IPS DF 6.9 (cell line): Measurements from ENCODE around the gene MACO1.
"Not testable (repeated sequence)": the region's sequence is repeated elsewhere in the genome, so short reads cannot be mapped to it uniquely, and the experiment has no call there.

Experiments used
- DNase-seq: peaks from one replicate; pipeline ENCODE4 v3.0.0-alpha.2; 2013; ENCODE audit warnings: low read depth, low spot score
- H3K27ac ChIP-seq: one replicate; pipeline ENCODE4 v1.5.1; 2013; ENCODE audit warnings: low read length, control low read depth
- H3K27me3 ChIP-seq: 2 replicates; pipeline ENCODE4 v1.6.1; 2013; ENCODE audit warnings: mild to moderate bottlenecking, low read length; ENCODE audit not compliant: control insufficient read depth, insufficient read depth
- H3K36me3 ChIP-seq: 2 replicates; pipeline ENCODE4 v1.6.1; 2013; ENCODE audit warnings: low read length; ENCODE audit not compliant: control insufficient read depth, insufficient read depth
- H3K4me1 ChIP-seq: 2 replicates; pipeline ENCODE4 v1.6.1; 2013; ENCODE audit warnings: low read length; ENCODE audit not compliant: control insufficient read depth, insufficient read depth
- H3K4me3 ChIP-seq: 2 replicates; pipeline ENCODE4 v1.5.1; 2013; ENCODE audit warnings: mild to moderate bottlenecking, low read length
- H3K9me3 ChIP-seq: 2 replicates; pipeline ENCODE4 v1.6.1; 2013; ENCODE audit warnings: low read length, inconsistent platforms; ENCODE audit not compliant: control insufficient read depth, insufficient read depth
- WGBS: extraction: QIAGEN DNeasy Blood & Tissue Kit; methylation state at CpG from one replicate; pipeline ENCODE4 v1.1.7; 2013; ENCODE audit warnings: mixed read lengths, missing lambda C conversion rate; ENCODE audit not compliant: insufficient read length, insufficient coverage; 5-methylcytosine and 5-hydroxymethylcytosine counted together

MACO1 gene

GRCh38 chr1:25506566-25507463, 76.1 kb downstream of the MACO1 start:
- no CpG with 5 or more reads among the region's 37 CpGs for WGBS
- H3K9me3 ChIP-seq, H3K4me1 ChIP-seq, DNase-seq, H3K27ac ChIP-seq, H3K27me3 ChIP-seq, H3K36me3 ChIP-seq: not testable (repeated sequence)
- peak overlapping the region; percentile 19; the same call in 1 of the 2 replicates for H3K4me3 ChIP-seq

GRCh38 chr1:25513666-25514065, 83.0 kb downstream of the MACO1 start:
- WGBS: no CpG with 5 or more reads among the region's 4 CpGs
- Histone ChIP-seq H3K4me3 (no peak overlapping the region), H3K27me3 (no peaks in the 10 kb centered on the region), H3K27ac (no peak overlapping the region), H3K4me1 (peaks cover 3% of the 10 kb centered on the region; the same call in 1 of the 2 replicates), H3K9me3 (no peaks in the 10 kb centered on the region), H3K36me3 (no peaks in the 10 kb centered on the region)
- no peak for DNase-seq

DNA sequence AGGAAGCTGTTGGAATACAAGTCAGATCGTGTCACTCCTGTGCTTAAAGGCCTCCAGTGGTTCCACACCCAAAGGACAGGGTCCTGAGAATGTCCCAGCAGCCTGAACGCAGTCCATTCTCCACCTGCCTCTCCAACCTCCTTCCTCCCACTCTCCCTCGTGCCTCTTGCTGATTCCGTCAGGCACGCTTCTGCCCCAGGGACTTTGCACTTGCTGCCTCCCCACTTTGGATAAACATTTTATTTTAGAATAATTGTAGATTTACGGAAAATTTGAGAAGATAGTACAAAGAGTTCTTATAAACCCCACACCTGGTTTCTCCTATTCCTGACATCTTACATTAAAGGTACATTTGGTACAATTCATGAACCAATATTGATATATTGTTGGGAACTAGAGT, 84.3 kb downstream of the MACO1 start:
- Histone ChIP-seq H3K9me3 (no peaks in the 10 kb centered on the region), H3K4me1 (peaks cover 5% of the 10 kb centered on the region; the same call in 1 of the 2 replicates), H3K27me3 (no peaks in the 10 kb centered on the region), H3K27ac (no peak overlapping the region), H3K4me3 (no peak overlapping the region), H3K36me3 (no peaks in the 10 kb centered on the region)
- DNase-seq: no peak
- no CpG with 5 or more reads among the region's 6 CpGs for WGBS

DNA sequence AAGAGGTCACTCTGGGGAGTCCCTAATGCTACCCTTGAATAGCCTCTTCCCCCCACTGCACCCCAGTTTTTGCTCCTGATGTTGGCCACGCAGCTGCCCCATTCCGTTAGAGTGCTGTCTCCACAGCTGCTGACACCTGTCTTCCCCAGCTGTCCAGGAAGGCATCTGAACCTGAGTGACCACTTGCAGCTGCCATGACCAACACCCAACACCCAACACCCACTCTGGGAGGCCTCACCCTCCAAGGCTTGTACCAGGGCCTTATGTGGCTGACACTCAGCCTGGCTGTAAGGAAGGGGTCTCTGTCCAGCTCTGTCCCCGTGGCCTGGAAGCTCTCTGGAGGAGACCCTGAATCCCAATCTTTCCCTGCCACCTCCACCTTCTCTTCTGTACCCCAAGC, 86.0 kb downstream of the MACO1 start:
- H3K4me3 ChIP-seq: no peak overlapping the region
- DNase-seq: no peak
- no peak overlapping the region for H3K27ac ChIP-seq
- WGBS: no CpG with 5 or more reads among the region's 3 CpGs
- no peaks in the 10 kb centered on the region for H3K9me3 ChIP-seq
- no peaks in the 10 kb centered on the region for H3K27me3 ChIP-seq
- peaks cover 5% of the 10 kb centered on the region; the same call in 1 of the 2 replicates for H3K4me1 ChIP-seq
- no peaks in the 10 kb centered on the region for H3K36me3 ChIP-seq

DNA sequence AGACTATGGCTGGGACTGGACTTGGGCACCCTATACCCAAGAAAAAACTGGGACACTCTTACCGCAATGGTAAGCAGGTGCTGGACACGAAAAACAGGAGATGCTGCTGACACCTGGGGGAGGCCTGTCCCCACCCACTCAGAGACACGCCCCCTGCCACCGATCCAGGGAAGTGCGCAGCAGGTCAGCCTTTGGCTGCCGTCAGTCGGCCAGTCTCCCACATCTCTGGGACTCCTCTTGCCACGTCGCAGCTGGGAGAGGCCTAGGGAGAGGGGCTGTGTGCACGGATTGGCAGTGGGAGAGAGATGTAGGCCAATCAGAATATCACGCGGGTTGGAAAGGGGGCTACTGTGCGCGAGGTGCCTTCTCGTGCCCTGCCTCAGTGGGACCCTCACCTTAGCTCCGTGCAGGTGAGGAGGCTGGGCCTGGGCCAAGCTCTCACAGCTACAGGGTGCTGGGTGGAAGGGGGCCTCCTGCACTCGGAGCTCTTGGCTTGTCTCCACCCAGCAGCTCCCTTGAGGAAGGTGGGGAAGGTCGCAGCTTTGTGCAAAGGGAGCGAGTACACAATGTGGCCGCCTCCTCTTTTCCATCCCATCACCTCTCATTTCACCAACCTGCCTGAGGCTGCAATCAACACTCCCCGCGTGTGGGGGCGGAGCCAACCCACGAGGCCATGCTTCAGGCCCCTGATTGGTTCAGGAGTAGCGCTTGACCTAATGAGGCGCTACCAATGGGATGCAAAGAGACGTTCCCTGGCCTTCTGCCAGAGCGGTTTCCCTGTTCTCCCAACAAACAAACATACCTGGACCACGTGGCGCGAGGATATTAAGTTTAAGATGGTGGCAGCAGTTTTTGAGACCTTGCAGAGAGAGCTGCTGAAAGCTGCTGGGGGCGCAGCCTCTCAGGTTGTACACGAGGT, 87.0 kb downstream of the MACO1 start:
- H3K4me1 ChIP-seq: peaks cover 5% of the 10 kb centered on the region; the same call in 1 of the 2 replicates
- H3K27me3 ChIP-seq: no peaks in the 10 kb centered on the region
- H3K4me3 ChIP-seq: no peak overlapping the region
- H3K27ac ChIP-seq: no peak overlapping the region
- H3K9me3 ChIP-seq: no peaks in the 10 kb centered on the region
- no peak for DNase-seq
- H3K36me3 ChIP-seq: no peaks in the 10 kb centered on the region
- WGBS: no CpG with 5 or more reads among the region's 33 CpGs

GRCh38 chr1:25519624-25520023, 88.9 kb downstream of the MACO1 start:
- Histone ChIP-seq H3K36me3 (no peaks in the 10 kb centered on the region), H3K9me3 (no peaks in the 10 kb centered on the region), H3K27ac (no peak overlapping the region), H3K4me3 (no peak overlapping the region), H3K27me3 (no peaks in the 10 kb centered on the region), H3K4me1 (peaks cover 5% of the 10 kb centered on the region; the same call in 1 of the 2 replicates)
- no CpG with 5 or more reads among the region's 5 CpGs for WGBS
- no peak for DNase-seq

DNA sequence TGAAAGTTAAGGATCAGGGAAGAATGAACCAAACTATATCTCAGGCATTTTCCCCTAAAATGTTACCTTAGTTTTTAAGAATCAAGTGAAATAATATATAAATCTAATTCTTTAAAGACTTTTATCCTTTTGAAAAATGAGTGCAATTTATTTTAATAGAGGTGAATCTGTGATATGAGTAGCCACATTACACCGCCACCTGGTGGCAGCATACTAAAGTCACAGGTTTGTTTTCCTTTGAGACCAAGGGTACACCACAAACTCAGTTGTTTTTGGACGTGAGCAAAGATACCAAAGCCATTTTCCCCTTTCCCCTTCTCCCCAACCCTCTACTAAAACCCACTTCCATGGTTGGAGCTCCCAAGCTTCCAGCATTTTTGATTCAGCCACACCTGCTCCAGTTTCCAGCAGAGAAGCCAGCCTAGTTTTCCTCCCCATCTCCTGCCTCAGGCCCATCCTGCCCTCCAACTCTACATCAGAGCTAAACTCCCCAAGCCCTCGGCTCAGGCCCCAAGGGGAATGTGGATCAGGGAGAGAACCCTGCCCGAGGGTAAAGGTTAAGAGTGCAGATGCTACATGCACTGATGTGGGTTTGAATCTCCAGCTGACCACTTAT, 89.9 kb downstream of the MACO1 start:
- Histone ChIP-seq H3K4me1 (peaks cover 5% of the 10 kb centered on the region; the same call in 1 of the 2 replicates), H3K4me3 (no peak overlapping the region), H3K27me3 (no peaks in the 10 kb centered on the region), H3K36me3 (no peaks in the 10 kb centered on the region), H3K27ac (no peak overlapping the region), H3K9me3 (no peaks in the 10 kb centered on the region)
- DNase-seq: no peak
- WGBS: no CpG with 5 or more reads among the region's 4 CpGs

DNA sequence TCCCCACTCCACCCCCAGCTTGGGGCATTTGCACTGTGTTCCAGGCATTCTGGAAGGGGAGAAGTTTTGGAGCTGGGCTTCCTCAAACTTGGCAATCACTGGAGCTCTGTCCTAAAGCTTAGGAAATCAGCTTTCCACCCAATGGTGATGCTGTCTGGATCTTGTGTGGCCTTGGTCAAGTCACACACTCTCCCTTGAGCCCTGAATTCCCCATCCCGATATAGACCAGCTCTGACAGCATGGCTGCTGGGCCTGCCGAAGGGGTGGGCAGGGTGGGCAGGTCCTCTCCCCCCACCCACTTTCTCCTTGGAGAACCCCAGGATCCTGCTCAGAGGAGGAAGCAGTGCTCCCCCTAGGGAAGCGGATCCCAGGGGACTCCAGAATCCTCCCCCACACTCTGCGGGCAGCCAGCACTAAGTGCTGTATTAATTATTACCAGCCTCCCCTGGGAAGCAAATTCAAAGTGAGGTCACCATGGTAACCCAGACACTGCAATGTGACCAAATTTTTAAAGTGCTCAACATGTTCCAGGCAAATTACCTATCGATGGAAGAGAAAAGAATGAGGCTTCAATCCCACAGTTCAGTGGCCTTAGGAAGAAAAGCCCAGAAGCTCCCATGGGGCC, 91.4 kb downstream of the MACO1 start:
- no peaks in the 10 kb centered on the region for H3K9me3 ChIP-seq
- WGBS: no CpG with 5 or more reads among the region's 5 CpGs
- peaks cover 5% of the 10 kb centered on the region; the same call in 1 of the 2 replicates for H3K4me1 ChIP-seq
- no peaks in the 10 kb centered on the region for H3K36me3 ChIP-seq
- H3K27me3 ChIP-seq: no peaks in the 10 kb centered on the region
- no peak for DNase-seq
- no peak overlapping the region for H3K4me3 ChIP-seq
- H3K27ac ChIP-seq: no peak overlapping the region

DNA sequence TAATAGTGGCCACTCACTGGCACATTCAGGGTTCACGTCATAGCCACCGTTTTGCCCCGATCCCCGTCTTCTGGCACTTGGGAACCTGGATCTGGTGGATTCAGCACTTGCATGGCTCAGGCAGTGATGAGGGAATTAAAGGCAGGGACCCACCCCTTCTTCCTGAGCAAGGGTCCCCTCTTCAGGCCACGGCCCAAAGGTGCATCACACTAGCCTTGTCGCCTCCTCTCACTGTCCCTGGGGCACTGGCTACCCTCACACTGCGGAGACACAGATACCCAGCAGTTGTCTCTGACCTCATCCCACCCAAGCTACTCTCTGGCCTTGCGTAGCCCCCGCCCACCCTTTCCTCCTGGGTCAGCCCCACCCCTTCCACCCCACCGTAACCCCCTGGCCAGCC, 92.8 kb downstream of the MACO1 start:
- Histone ChIP-seq H3K36me3 (no peaks in the 10 kb centered on the region), H3K4me3 (no peak overlapping the region), H3K27me3 (no peaks in the 10 kb centered on the region), H3K9me3 (no peaks in the 10 kb centered on the region), H3K4me1 (0 out of 2 replicates have a peak, but pooled peaks cover 2% of the 10 kb centered on the region), H3K27ac (no peak overlapping the region)
- WGBS: no CpG with 5 or more reads among the region's 10 CpGs
- no peak for DNase-seq
